H1 (cell line): ENCODE data around the gene PAXIP1. TPM values are rescaled to one million over a fixed set of nuclear protein-coding genes. Genes with fewer than 3 reads are reported as not detected.

Source experiments
- CTCF ChIA-PET: fragments of 300-600 bp; sonication (Branson Sonifier 250); formaldehyde crosslinking; loops from one replicate; lab custom pipeline; 2021; ENCODE audit not compliant: partially characterized antibody; lab: Charles Lee
- POLR2A ChIA-PET: fragments of 300-600 bp; sonication (Branson Sonifier 250); formaldehyde crosslinking; loops from one replicate; lab custom pipeline; 2021; ENCODE audit warnings: inconsistent platforms; ENCODE audit not compliant: partially characterized antibody; lab: Charles Lee
- DNase-seq, 2 experiments: peaks; one replicate each; pipeline versions ENCODE4 v3.0.0 to v3.0.0-alpha.2; 2010 to 2022; ENCODE audit warnings: low spot score in 2 of 2, low read depth in 1 of 2, mixed read lengths in 1 of 2
- FAIRE-seq: peaks from 2 replicates; lab custom pipeline; 2011; peaks lifted over from hg19 to GRCh38; lab: Jason Lieb, UNC
- H2AFZ ChIP-seq: 2 replicates; pipeline ENCODE4 v1.8.1; 2012; ENCODE audit warnings: low read length, inconsistent platforms
- H2AK5ac ChIP-seq: 2 replicates; pipeline ENCODE4 v1.6.1; 2013; ENCODE audit warnings: low read depth, low read length
- H2BK120ac ChIP-seq: replicated peaks from 2 replicates; pipeline ENCODE3; 2013; ENCODE audit warnings: low read depth, low read length, inconsistent platforms
- H2BK12ac ChIP-seq: 2 replicates; pipeline ENCODE4 v1.6.1; 2013; ENCODE audit warnings: low read depth, low read length
- H2BK15ac ChIP-seq: 2 replicates; pipeline ENCODE4 v1.6.1; 2013; ENCODE audit warnings: low read length
- H2BK20ac ChIP-seq: 2 replicates; pipeline ENCODE4 v1.6.1; 2013; ENCODE audit warnings: low read length
- H2BK5ac ChIP-seq: 2 replicates; pipeline ENCODE4 v1.6.1; 2013; ENCODE audit warnings: low read depth, low read length
- H3K14ac ChIP-seq: 2 replicates; pipeline ENCODE4 v1.6.1; 2013; ENCODE audit warnings: inconsistent platforms; ENCODE audit not compliant: insufficient read length
- H3K18ac ChIP-seq: 2 replicates; pipeline ENCODE4 v1.6.1; 2013; ENCODE audit warnings: low read length; ENCODE audit errors: extremely low read depth
- H3K23ac ChIP-seq: 2 replicates; pipeline ENCODE4 v1.6.1; 2013; ENCODE audit warnings: inconsistent platforms; ENCODE audit not compliant: insufficient read length
- H3K23me2 ChIP-seq: 2 replicates; pipeline ENCODE4 v1.6.1; 2013; ENCODE audit warnings: low read depth, low read length
- H3K27ac ChIP-seq: 2 replicates; pipeline ENCODE4 v1.6.1; 2011; ENCODE audit warnings: low read depth, low read length, inconsistent platforms
- H3K27me3 ChIP-seq, 4 experiments: replicated peaks in 1 of 4; 1 replicate in 1 of 4; 2 replicates in 3 of 4; pipeline versions ENCODE4 v1.6.1 to v1.8.1; 2011 to 2013; ENCODE audit warnings: low read length in 3 of 4, mild to moderate bottlenecking in 3 of 4, inconsistent platforms in 2 of 4, mixed read lengths in 2 of 4, moderate library complexity in 1 of 4; ENCODE audit not compliant: control insufficient read depth in 3 of 4, insufficient read depth in 3 of 4; ENCODE audit errors: extremely low read depth in 1 of 4
- H3K36me3 ChIP-seq, 4 experiments: 2 replicates each; pipeline versions ENCODE4 v1.6.1 to v1.8.1; 2011 to 2013; ENCODE audit warnings: mild to moderate bottlenecking in 4 of 4, low read length in 3 of 4, moderate library complexity in 2 of 4, control low read depth in 1 of 4, inconsistent platforms in 1 of 4; ENCODE audit not compliant: insufficient read depth in 4 of 4, control insufficient read depth in 2 of 4
- H3K4ac ChIP-seq: replicated peaks from 2 replicates; pipeline ENCODE3; 2013; ENCODE audit warnings: low read length, low read depth, mixed read lengths, inconsistent platforms; ENCODE audit not compliant: insufficient read length
- H3K4me1 ChIP-seq, 4 experiments: replicated peaks in 1 of 4; 1 replicate in 1 of 4; 2 replicates in 3 of 4; pipeline versions ENCODE4 v1.6.1 to v1.8.1; 2011 to 2013; ENCODE audit warnings: low read length in 3 of 4, inconsistent platforms in 2 of 4, mixed read lengths in 1 of 4; ENCODE audit not compliant: insufficient read depth in 4 of 4, control insufficient read depth in 3 of 4
- H3K4me2 ChIP-seq, 2 experiments: 2 replicates each; pipeline versions ENCODE4 v1.6.1 to v1.8.1; 2011 to 2013; ENCODE audit warnings: low read depth in 2 of 2, low read length in 2 of 2, control low read depth in 1 of 2, inconsistent platforms in 1 of 2, mild to moderate bottlenecking in 1 of 2; ENCODE audit not compliant: insufficient read depth in 1 of 2
- H3K4me3 ChIP-seq, 4 experiments: fragments of 200-600, 300-600 bp in 1 of 4; sonication (generic), shearing (Covaris generic), sonication (Bioruptor Twin) in 1 of 4; 2 replicates each; pipeline versions ENCODE4 v1.5.1 to v1.8.1; 2011 to 2016; ENCODE audit warnings: low read length in 4 of 4, low read depth in 3 of 4, control low read depth in 2 of 4, inconsistent platforms in 2 of 4, mild to moderate bottlenecking in 2 of 4, mixed read lengths in 1 of 4, moderate library complexity in 1 of 4; ENCODE audit not compliant: insufficient read depth in 2 of 4; ENCODE audit errors: extremely low read depth in 1 of 4
- H3K56ac ChIP-seq: replicated peaks from 2 replicates; pipeline ENCODE3; 2013; ENCODE audit warnings: low read depth, mild to moderate bottlenecking, mixed read lengths, low read length, inconsistent platforms; ENCODE audit not compliant: insufficient read length
- H3K79me1 ChIP-seq: 2 replicates; pipeline ENCODE4 v1.6.1; 2013; ENCODE audit warnings: low read depth, low read length, control low read depth
- H3K79me2 ChIP-seq, 2 experiments: 2 replicates each; pipeline versions ENCODE4 v1.6.1 to v1.8.1; 2012 to 2013; ENCODE audit warnings: low read length in 2 of 2, mild to moderate bottlenecking in 2 of 2, inconsistent platforms in 1 of 2; ENCODE audit not compliant: insufficient read depth in 2 of 2, control insufficient read depth in 1 of 2
- H3K9ac ChIP-seq, 4 experiments: replicated peaks in 1 of 4; 1 replicate in 1 of 4; 2 replicates in 3 of 4; pipeline versions ENCODE4 v1.6.1 to v1.8.1; 2011 to 2013; ENCODE audit warnings: low read depth in 3 of 4, low read length in 3 of 4, control low read depth in 2 of 4, mild to moderate bottlenecking in 2 of 4, moderate library complexity in 2 of 4, inconsistent platforms in 1 of 4; ENCODE audit errors: extremely low read depth in 1 of 4
- H3K9me3 ChIP-seq, 2 experiments: 2 replicates each; pipeline versions ENCODE4 v1.6.1 to v1.8.1; 2012 to 2013; ENCODE audit warnings: mild to moderate bottlenecking in 2 of 2, moderate library complexity in 2 of 2, control low read depth in 1 of 2, inconsistent platforms in 1 of 2, low read depth in 1 of 2, low read length in 1 of 2, mixed read lengths in 1 of 2; ENCODE audit not compliant: insufficient read depth in 2 of 2
- H4K20me1 ChIP-seq, 2 experiments: replicated peaks in 1 of 2; 2 replicates each; pipeline versions ENCODE3 to v1.8.1; 2011 to 2013; ENCODE audit warnings: inconsistent platforms in 2 of 2, low read length in 2 of 2, mild to moderate bottlenecking in 1 of 2; ENCODE audit not compliant: insufficient read depth in 2 of 2, control insufficient read depth in 1 of 2
- H4K5ac ChIP-seq: 2 replicates; pipeline ENCODE4 v1.6.1; 2013; ENCODE audit warnings: low read length, low read depth, mixed read lengths, inconsistent platforms; ENCODE audit not compliant: insufficient read length
- H4K8ac ChIP-seq: 2 replicates; pipeline ENCODE4 v1.8.0; 2013; ENCODE audit warnings: mild to moderate bottlenecking, moderate library complexity, low read length, inconsistent platforms; ENCODE audit not compliant: insufficient read depth; ENCODE audit errors: extremely low read depth
- H4K91ac ChIP-seq: replicated peaks from 2 replicates; pipeline ENCODE3; 2013; ENCODE audit warnings: low read length, mixed read lengths, inconsistent platforms; ENCODE audit not compliant: insufficient read length
- BRCA1 ChIP-seq: IDR thresholded peaks from 2 replicates; pipeline ENCODE4 v1.6.1; 2012; ENCODE audit warnings: low read depth, low read length, improper control_type of control experiment
- EZH2 ChIP-seq: fragments of 200-600 bp; sonication (generic); IDR thresholded peaks from 2 replicates; pipeline ENCODE4 v1.7.1; 2012; ENCODE audit warnings: low read depth, mild to moderate bottlenecking, moderate library complexity, low read length, inconsistent platforms; ENCODE audit not compliant: severe bottlenecking
- SP1 ChIP-seq: IDR thresholded peaks from 2 replicates; pipeline ENCODE4 v1.6.1; 2011; ENCODE audit warnings: low read depth, low read length
- WGBS, 2 experiments: shearing (Covaris generic) in 1 of 2; methylation state at CpG; one replicate each; pipeline versions ENCODE4 v1.1.6 to v1.1.7; 2013 to 2015; ENCODE audit warnings: low lambda C conversion rate in 2 of 2, mixed read lengths in 2 of 2, inconsistent platforms in 1 of 2, low coverage in 1 of 2, missing lambda C conversion rate in 1 of 2; ENCODE audit not compliant: insufficient replicate concordance in 2 of 2, insufficient coverage in 1 of 2, insufficient read length in 1 of 2; ENCODE audit errors: extremely low coverage in 1 of 2, missing lambda C conversion rate in 1 of 2; 5-methylcytosine and 5-hydroxymethylcytosine counted together
- polyA plus RNA-seq, 7 experiments: library from polyadenylated mRNA; depleted of rRNA in 3 of 7; stranded (reverse) in 5 of 7; unstranded in 2 of 7; fragments of >200 nt in 5 of 7; fragments of 200-250 nt in 2 of 7; gene quantifications; 1 replicate in 5 of 7; 2 replicates in 1 of 7; 4 replicates in 1 of 7; pipeline versions ENCODE4 v1.2.1 to v1.2.3, GENCODE V29; 2011 to 2013; ENCODE audit warnings: missing spikeins in 2 of 7, mixed read lengths in 2 of 7
- total RNA-seq: library from RNA; stranded (reverse); fragmentation: NEBNext Ultra II Directional; extraction: Animal tissue kit (Norgen Biotek cat#: 25700); gene quantifications from 2 replicates; pipeline ENCODE4 v1.2.1, GENCODE V29; 2021

The PAXIP1 gene
- total and polyA plus RNA-seq, 2 of the 8 experiments (the other 6 are each of a cell fraction or from before 2014, with no cell fraction given), result 32.4 to 32.8 TPM

DNA sequence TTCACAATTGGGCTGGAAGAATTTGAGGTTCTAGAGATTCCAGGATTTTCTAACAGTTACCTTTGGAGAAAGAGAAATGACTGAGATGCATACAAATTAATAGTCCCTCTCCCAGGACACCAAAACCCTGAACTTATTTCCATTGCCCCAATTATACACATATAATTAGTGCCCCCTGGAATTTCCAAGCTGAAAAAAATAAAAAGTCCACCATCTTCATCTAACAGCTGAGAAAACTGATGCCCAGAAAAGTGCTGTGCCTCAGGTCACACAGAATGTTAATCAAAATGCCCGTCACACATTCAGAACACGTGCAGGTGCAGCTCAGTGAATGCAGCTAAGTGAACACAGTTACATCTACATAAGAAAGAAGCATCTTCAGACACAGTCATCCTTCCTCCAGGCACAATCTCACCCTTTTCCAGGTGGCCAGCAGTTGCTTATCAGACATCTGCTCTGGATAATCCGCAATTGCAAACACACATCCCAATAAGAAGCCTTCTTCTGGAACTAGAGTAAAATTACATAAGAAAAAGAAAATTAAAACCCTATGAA is 35.4 kb downstream of the PAXIP1 start:
- Histone ChIP-seq H4K20me1 (peaks cover 0 to 12% of the 10 kb centered on the region in 2 experiments), H3K4me1 (no peaks in the 10 kb centered on the region), H2AK5ac (no peak overlapping the region), H3K27me3 (no peaks in the 10 kb centered on the region), H3K79me1 (peaks cover under 1% of the 10 kb centered on the region), H4K5ac (no peak overlapping the region), H2BK120ac (no peak overlapping the region), H4K8ac (no peak overlapping the region), H3K9ac (no peak overlapping the region), H4K91ac (no peak overlapping the region), H3K56ac (no peak overlapping the region), H3K14ac (no peak overlapping the region), H3K9me3 (no peaks in the 10 kb centered on the region), H3K18ac (no peak overlapping the region), H3K4me2 (no peak overlapping the region), H3K23me2 (no peaks in the 10 kb centered on the region), H2BK15ac (no peak overlapping the region), H2BK5ac (no peak overlapping the region), H2BK20ac (no peak overlapping the region), H3K36me3 (peaks cover 18 to 57% (median 36%) of the 10 kb centered on the region in 4 experiments), H2AFZ (no peak overlapping the region), H3K23ac (no peak overlapping the region), H2BK12ac (no peak overlapping the region), H3K27ac (no peak overlapping the region), H3K79me2 (peaks cover 0 to 13% of the 10 kb centered on the region in 2 experiments; a peak in 3 of 4 replicates), H3K4me3 (no peak overlapping the region), H3K4ac (no peak overlapping the region)
- TF ChIP-seq SP1 (no peak), BRCA1 (no peak), EZH2 (no peak)
- POLR2A ChIA-PET, result no interaction called here
- WGBS, 2 experiments, result 93% methylated on average over 3 of the region's 3 CpGs; no CpG with 5 or more reads in 1 of the 2 experiments
- FAIRE-seq (no peak), DNase-seq (no peak)
- CTCF ChIA-PET, result no interaction called here
